NCI-H510A treated with DMSO at 0.1 percent for 48 hours (cell line): ENCODE data around the gene PAK4.

Experiments
- DNase-seq: peaks from one replicate; lab custom pipeline; 2025; lab: John Stamatoyannopoulos, UW

PAK4 gene

DNA sequence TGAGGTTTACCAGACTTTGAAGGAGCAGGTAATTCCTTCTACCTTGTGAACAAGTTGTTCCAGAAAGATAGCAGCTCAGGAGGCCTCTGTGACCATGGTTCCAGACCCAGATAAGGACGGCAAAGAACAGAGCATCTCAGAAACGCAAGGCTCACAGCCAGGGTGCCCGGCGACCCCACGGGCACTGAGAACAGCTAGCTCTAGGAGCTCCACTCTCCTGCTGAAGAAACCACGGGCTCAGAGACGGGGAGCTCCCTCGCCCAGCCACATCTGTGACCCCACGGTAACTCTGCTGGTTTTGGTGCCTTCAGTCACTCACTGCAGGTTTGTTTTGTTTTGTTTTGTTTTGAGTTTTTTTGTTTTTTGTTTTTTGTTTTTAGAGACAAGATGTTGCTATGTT is 55.2 kb downstream of the PAK4 start:
- no peak for DNase-seq

DNA sequence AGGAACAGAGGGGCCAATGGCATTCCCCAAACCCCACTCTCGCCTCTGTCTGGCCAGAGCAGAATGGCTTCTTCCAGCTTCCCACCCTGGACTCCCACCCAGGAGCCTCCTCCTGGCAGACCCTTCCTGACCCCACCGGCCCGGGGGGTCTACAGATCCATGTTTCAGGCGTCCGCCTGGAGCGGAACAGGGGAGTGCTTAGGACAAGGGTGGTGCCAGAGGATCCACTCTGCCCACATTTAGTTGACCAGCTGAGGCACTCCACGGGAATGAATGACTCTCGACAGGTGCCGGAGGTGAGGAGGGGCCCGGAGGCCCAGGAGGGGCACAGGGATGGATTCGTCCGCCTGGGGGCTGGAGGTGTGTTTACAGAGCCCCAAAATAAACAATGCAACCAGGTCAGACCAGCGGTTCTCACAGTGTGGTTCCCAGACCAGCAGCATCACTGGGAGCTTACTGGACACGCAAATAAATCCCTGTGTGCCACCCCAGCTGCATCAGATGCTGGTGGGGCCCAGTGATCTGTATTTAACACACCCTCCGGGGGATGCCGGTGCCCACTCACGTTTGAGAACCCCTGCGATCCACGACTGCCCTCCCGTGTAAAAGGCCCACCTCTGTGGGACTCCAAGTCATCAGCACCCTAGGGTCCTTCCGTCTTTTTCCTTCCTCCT is 56.1 kb downstream of the PAK4 start:
- DNase-seq, result no peak

DNA sequence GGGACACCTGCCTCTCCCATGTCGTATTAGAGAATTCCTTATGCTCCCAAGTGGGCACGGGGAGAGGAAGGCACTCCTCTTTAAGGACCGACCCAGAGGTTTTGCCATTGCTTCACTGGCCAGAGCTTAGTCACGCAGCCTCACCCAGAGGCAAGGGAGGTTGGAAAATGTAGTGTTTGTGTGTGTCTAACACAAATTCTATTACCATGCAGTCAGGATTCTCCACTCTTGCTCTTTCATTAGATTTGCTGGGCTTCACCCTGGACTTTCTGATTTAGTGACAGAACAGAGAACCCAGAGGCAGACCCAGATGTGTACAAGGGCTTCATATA is 56.6 kb downstream of the PAK4 start:
- DNase-seq, result no peak

DNA sequence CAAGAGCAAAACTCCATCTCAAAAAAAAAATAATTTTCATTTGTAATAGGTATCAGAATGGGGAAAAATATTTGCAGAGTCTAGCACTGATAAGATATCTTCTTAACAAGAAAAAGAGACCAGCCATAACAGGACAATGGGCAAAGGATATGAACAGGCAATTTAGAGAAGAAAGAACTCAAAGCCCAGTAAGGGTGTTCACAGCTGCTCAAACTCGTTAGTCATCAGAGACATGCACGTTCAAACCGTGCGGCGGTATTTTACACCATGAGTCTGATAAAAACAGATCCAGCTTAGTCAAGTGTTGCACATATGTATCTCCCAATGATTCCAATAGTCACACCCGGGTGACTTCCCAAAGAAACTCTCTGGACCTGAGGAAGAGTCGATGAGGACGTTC is 57.5 kb downstream of the PAK4 start:
- no peak for DNase-seq

DNA sequence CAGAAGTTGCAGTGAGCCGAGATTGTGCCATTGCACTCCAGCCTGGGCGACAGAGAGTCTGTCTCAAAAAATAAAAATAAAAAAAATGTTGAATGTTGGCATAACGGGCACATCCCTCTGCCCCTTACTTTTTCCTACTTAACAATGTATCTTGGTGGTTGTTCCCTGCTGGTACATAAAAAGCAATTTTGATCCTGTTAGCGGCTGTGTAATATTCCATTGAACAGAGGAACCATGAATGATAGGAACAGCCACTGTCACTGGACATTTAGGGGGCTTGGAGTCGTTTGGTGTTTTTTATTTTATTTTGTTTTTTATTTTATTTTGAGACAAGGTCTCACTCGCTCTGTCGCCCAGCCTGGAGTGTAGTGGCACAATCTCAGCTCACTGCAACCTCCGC is 60.8 kb downstream of the PAK4 start:
- DNase-seq, result no peak

DNA sequence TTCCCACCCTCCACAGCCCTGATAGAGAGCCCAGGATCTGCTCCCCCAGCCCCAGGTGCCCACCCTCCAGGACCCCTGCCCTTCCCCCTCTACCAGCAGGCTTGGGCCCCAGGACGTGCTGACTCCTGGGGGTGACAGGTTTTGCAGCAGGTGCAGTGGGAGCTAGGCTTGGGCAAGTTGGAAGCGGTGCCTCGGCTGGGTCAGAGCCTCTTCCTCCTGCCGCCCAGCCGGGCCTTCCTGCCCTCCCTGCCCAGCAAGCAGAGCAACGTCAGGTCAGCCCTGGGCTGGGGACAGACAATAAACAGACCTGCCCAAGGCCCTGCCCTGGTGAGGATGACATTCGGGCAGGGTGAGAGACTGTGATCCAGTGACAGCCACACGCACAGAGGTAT is 62.0 kb downstream of the PAK4 start:
- no peak for DNase-seq

DNA sequence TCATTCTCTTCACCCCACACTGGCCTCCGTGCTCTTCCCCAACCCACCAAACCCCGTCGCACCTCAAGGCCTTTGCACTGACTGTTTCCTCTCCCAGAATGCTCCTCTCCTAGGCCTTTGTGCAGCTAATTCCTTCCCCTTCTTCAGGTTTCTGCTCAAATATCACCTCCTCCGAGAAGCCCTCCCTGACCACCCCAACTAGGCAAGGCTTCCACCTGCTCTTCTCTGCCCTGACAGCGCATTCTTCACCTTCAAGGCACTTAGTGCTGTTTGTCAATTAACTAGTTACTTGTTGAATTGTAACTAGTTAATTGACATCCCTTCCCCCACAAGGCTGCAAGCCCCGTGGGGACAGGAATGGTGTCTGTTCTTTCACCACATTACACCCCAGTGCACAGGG is 63.4 kb downstream of the PAK4 start:
- DNase-seq, result no peak

DNA sequence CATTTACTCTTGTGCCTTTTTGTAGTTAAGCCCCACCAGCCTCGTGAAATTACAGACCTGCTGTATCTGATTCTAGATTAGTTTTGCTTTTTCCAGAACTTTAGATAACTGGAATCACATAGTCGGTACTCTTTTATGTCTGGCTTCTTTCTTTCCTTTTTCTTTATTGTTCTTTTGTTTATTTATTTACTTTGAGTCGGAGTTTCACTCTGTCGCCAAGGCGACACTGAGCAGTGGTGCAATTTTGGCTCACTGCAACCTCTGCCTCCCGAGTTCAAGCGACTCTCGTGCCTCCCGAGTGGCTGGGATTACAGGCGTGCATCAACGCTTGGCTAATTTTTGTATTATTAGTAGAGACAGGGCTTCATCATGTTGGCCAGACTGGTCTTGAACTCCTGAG is 65.2 kb downstream of the PAK4 start:
- DNase-seq, result no peak

DNA sequence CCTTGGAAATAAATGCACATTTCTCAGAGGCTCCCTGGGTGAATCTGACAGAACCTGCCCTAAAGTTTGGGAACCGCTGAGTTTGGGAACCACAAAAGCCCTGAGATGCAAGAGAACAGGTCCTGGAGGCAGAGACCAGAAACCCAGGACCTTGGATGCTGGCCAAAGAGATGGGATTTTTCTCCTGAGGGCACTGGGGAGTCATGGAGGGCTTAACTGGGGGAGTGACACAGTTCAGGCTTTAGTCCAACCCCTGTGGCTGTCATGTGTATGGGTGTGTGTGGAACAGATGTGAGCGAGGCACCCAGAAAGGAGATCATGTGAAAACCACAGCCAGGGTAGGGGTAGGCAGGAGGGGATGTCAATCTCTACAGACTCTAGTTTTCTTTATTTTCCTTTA is 67.3 kb downstream of the PAK4 start:
- DNase-seq, result no peak

DNA sequence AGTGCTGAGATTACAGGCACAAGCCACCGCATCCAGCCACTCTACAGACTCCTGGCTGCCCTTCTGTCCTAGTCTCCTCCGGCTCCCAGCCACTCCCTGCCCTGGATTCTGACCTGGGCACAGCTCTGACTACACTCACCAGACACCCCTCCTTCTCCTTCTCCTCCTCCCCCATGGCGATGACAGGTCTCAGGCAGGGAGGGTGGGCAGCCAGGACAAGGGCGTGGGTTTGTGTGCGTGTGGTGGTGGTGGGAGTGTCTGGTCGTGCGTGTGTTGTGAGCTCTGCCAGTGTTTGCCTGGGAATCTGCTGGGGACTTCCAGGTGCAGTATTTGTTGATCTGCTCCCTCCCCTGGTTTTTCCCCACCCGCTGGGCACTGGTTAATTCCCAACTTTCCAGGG is 68.2 kb downstream of the PAK4 start:
- DNase-seq, result no peak

DNA sequence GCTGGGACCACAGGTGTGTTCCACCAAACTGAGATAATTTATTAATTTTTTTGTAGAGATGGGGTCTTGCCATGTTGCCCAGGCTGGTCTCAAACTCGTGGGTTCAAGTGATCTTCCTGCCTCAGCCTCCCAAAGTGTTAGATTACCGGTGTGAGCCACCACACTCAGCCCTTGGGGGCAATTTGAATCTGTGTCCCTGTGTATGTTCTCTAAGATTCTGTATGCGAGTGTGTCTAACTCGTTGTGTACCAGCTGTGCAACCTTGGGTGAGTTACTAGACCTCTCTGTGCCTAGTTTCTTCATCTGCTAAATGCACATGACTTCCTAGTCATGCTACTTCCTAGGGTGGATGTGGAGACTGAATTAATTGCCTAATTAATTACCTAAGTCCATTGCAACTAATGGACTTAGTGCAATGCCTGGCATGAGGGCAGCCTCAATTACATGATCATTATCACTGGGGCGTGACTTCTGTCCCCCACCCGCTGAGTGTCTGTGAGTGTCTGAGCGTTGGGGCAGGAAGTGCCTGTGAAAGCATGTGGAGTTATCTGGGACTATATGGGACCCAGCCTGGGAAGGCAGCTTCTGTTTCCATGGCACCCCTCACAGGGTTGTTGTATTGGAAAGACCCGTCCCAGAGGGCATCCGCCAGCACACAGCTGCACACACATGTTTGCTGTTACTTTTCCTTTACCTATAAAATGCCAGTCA is 69.4 kb downstream of the PAK4 start:
- no peak for DNase-seq

DNA sequence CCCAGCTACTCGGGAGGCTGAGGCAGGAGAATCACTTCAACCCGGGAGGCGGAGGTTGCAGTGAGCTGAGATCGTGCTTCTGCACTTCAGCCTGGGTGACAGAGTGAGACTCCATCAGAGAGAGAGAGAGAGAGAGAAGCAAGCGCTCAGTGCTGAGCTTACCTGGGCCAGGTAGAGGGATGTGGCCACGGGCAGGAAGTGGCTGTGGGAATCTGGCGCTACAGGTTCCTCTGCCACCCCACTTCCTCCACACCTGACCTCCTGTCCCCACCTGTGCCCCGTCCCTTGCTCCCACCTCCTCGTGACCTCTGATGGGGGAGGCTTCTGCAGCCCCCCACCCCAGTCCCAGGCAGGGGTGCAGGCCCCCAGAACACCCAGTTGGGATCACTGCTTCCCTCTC is 70.2 kb downstream of the PAK4 start:
- no peak for DNase-seq

DNA sequence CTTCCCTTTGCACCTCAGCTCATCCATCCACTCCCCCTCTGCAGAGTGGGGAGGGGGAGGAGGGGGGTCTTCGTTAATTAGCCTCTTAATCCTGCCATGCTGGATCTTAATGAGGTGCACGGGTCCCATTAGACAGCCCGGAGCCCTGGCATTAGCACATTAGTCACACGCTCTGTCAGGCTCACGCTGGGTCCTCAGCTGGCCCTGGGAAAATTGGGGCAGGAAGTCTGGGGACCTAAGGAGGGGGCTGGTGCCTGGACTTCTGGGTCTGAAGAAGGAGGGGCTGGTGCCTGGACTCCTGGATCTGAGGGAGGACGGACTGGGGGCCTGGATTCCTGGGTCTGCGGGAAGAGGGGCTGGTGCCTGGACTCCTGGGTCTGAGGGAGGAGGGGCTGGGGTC is 70.7 kb downstream of the PAK4 start:
- DNase-seq, result no peak

DNA sequence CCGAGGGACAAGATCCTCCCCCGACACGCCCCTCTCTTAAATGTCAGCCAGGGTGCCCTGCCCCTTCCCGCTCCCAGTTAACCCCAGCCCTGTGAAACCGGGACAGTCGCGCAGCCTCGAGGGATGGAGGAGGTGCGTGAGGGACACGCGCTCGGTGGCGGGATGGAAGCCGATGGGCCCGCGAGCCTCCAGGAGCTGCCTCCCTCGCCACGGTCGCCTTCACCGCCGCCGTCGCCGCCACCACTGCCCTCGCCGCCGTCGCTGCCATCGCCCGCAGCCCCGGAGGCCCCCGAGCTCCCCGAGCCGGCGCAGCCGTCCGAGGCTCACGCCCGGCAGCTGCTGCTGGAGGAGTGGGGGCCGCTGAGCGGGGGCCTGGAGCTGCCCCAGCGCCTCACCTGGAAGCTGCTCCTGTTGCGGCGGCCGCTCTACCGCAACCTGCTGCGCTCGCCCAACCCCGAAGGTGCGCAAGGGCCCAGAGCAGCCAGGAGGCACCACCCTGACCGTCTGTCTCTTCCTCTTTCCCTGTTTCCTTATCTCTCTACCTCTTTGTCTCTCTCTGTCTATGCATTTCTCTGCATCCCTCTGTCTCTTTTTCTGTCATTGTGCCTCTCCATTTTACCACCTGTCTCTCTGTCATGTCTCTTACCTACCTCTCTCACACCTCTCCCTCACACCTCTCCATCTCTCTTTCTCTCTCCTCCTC is 71.4 kb downstream of the PAK4 start, which contains the start of gene NCCRP1:
Gene NCCRP1 (plus strand): TSS at position 105 of the 703 bp plus-strand sequence. CDS start 19 bp downstream, at position 124.
- no peak for DNase-seq

DNA sequence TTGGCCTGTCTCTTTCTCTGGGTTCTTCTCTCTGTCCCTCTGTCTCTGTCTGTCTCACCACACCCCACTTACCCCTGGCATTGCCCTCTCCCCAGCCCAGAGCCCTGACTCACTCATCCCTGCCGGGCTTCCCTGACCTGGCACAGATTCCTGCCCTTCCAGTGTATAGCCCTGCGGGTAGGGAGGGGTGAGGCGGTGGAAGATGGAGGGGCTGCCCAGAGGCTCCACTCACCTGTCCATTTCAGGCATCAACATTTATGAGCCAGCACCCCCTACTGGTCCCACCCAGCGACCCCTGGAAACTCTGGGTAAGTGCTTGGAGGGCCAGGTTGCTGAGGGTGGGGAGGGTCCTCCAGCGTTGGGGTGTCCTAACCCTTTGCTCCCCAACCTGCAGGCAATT is 72.2 kb downstream of the PAK4 start:
- DNase-seq, result no peak

DNA sequence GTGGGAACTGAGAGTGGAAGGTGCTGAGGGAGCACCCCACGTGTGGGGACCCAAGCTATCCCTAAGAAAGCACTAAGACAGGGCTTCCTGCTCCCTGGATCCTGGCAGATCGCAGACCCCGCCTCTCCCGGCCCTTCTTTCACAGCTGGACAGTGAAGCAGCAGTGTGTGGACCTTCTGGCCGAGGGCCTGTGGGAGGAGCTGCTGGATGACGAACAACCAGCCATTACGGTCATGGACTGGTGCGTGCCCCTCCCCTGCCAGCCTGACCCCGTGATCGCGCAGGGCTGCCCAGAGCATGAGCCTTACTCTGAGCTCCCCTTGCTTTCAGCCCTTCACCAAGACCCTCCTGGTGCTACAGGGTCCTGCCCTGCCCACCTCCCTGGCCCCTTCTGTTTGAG is 73.4 kb downstream of the PAK4 start:
- no peak for DNase-seq

DNA sequence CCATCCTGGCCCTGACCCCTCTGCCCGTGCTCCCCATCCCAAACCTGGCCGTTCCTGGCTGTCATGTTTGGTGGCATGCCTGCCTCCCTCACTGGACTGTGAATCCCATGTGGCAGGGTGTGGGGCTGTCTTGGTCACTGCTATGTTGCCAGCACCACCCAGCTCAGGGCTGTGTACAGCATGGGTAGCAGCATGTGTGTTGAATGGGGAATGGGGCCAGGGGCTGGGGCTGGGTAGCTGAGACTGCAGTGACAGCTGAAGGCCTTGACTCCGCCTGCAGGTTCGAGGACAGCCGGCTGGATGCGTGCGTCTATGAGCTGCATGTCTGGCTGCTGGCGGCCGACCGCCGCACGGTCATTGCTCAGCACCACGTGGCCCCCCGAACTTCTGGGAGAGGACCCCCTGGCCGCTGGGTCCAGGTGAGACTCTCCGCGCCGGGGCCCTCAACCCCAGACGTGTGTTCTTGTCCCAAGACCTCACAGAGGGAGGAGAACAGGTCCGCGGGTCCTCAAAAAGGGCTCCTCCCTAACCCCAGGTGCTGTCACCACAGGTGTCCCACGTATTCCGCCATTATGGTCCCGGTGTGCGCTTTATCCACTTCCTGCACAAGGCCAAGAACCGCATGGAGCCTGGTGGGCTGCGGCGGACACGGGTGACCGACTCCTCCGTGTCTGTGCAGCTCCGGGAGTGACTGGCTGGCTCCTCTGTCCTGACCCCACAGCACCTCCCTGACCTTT is 74.6 kb downstream of the PAK4 start:
- no peak for DNase-seq

DNA sequence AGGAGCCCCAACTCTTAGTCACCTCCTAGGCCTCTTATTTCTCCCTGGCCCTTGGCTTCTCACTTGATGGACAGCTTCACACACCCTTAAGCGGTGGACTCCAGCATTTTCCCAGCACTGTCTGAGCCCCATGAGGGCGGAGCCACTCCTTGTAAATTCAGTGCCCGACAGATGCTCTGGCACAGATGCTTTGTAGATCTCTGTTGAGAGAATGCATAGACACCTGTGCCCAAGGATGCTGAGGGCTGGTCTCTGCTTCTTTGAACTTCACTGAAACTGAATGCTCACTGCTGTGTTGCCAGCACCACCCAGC is 75.2 kb downstream of the PAK4 start:
- no peak for DNase-seq

DNA sequence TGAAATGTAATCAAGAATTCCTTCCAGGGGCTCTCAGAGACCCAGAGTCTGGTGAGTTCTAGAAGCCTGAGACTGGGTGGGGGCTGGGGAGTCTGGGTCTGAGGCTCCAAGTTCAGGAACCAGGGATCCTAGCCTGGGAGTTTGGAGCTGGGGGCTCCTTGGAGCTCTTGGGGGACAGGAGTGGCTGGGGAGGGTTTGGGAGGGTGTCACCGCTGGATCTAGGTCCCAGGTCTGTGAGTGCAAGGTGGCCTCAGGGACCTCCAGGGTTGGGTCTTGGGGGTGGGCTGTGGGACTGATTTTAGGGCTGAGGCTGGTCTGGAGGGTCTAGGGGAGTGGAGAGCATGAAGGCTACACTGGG is 77.4 kb downstream of the PAK4 start:
- DNase-seq, result no peak

DNA sequence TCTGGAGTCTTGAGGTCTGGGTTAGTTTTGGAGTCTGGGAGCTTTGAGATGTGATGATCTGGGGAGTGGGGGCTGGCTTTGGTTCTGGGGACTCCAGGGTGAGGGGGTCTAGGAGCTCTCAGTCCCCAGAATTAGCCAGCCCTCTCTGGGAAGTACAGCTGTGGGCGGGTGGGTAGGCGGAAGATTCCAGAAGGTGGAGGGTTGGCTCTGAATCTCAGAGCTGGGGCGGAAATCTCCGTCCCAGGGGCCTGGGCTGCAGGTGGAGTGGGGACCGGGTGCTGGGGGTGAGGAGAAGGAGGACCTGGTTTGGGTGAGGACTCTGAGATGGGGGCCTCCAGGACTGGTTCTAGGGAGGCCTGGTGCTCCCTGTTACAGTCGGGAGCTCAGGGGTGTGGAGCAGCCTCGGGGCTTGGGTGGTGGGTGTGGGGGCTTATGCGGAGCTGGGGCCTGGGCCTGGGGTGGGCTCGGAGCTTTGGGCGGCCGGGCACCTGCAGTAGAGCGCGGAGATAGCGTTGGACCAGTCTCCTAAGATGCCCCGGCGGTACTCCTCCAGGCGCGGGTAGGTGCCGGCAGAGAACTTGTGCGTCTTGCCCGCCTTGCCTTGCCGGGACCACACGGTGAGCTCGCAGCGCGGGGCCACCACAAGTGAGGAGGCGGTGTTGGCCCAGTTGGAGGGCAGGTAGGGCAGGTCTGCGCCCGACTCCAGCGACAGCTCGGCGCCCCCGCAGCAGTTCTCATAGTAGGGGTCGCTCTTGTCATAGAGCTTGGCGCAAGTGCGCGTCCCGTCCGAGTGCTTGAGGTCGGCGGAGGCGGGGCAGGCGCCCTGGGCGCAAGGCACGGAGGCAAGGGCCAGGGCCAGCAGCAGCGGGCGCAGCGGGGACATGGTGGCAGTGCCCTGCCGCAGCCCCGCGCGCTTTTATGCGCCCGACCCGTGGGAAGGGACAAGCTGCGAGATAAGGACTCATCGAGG is 78.1 kb downstream of the PAK4 start, which contains the start of gene SYCN:
Gene SYCN (minus strand): TSS at position 892 of the 970 bp plus-strand sequence. CDS start 9 bp downstream, at position 883.
- DNase-seq, result no peak

DNA sequence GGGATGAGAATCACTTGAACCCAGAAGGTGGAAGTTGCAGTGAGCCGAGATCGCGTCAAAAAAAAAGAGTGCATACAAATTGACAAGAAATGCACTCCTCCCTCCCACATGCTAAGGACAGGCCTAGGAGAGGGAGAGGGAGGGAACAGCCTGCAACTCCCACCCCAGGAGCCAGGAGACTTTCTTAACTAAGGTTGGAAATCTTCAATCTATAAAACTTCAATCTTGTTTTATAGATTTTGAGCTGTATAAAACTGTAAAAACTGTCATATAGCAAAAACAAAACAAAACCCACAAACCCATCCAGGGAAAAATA is 79.8 kb downstream of the PAK4 start:
- DNase-seq, result no peak

DNA sequence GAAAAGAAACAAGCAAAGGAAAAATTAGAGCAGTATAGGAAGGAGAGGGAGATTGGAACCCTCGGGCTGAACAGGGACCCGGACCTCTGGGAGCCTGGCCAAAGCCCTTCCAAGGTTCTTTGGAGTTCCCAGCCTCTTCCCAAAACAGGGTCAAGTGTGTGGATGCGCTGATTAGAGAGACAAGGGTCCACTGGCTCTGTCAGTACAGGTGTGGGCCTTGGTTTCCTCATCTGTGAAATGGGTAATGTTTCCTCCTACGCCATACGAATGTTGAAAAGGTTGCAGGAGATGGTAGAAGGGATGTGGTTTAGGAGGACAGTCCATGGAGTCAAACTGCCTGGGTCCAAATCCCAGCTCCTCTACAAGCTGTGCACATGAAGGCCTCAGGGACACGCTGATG is 80.5 kb downstream of the PAK4 start:
- DNase-seq, result no peak
